ENCODE measurements around the gene BARX2.

BARX2 gene

GRCh38 chr11:129443276-129443675 is 67.6 kb downstream of the BARX2 start:
- no peak for DNase-seq

DNA sequence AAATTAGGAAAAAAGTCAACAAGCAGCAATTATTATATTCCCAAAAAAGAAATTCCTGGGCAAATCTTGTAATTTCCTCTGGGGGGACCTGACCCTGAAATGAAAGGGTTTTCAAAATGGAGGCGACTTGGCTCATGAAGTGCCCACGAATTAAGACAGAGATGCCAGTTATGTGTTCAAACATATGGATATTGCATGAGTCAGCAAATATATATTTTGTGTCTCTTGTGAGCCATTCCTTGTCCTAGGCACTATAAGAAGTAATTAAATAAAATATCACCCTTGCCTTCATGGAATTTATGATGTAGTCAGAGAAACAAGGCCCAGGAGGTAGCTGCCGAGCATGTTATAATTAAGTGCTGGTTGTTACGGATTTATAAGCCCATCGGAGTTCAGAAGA is 68.6 kb downstream of the BARX2 start:
- no peak for DNase-seq

DNA sequence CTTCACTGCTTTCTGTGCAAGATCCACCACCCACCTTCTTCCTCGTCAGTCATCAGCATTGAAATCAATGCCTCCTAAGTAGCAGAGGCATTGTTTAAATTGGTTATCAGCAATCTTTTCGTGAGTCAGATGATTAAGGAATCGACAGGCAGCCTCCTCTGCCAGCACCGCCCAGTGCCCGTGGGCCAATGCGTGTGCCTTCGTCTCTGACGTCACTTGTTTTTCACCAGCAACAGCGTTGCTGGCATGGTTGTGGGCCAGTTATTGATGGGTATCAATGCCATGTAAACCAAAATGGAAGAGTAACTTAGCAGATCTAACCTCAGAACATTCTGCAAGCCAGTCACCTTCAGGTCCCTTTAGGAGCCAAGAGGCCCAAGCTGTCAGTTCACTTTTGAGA is 69.6 kb downstream of the BARX2 start:
- no peak for DNase-seq

DNA sequence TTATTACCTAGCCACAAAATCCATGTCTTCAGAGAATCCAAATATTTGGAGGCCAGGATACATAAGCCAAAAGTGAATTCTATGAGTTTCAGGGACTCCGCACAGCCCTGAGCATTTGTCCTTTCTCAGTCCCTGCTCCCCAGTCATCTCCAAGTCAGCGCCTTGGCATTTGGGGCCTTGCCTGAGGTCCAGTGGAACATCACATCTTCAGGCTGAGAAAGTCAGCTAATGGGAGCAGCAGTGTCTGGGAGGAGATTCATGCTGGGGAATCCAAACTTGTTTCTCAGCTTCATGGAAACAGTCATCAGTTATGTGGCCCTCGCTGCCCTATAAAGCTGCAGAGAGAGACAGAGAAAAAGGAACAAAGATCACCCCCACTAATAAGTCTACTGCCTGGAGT is 70.9 kb downstream of the BARX2 start:
- no peak for DNase-seq

GRCh38 chr11:129447654-129448239 is 72.1 kb downstream of the BARX2 start:
- no peak for DNase-seq

DNA sequence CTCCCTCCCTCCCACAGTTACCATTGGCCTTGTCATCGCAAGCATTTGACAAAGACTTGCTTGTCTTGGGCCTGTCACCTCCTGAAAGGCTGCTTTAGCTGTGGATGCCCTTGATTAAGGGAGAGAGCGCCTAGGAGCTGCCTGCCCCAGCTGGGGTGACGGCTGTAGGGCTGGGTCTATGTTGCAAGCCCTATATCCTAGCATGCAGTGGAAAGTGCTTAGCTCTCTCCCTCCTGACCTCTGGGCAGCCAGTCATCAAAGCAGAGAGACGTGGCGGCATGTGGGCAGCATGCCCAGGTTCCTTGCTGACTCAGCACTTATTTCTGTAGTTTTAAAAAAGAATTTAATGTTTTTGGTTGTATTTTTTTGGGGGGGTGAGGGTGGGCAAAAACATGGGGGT is 75.9 kb downstream of the BARX2 start:
- no peak for DNase-seq

- no peak for DNase-seq
Observed at GRCh38 chr11:129453293-129453721, 77.7 kb downstream of the BARX2 start.

DNA sequence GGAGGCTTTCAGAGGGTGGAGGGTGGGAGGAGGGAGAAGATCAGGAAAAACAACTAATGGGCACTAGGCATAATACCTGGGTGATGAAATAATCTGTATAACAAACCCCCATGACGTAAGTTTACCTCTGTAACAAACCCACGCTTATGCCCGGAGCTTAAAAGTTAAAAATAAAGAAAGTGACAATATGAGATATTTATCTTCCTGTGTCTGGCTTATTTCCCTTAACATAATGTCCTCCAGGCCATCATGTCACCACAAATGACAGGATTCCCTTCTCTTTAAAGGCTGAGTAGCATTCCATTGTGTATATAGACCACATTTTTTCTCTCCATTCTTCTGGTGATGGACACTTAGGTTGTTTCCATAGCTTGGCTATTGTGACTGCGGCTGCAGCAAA is 79.5 kb downstream of the BARX2 start:
- DNase-seq: no peak

GRCh38 chr11:129455756-129456655 is 80.4 kb downstream of the BARX2 start:
- no peak for DNase-seq

DNA sequence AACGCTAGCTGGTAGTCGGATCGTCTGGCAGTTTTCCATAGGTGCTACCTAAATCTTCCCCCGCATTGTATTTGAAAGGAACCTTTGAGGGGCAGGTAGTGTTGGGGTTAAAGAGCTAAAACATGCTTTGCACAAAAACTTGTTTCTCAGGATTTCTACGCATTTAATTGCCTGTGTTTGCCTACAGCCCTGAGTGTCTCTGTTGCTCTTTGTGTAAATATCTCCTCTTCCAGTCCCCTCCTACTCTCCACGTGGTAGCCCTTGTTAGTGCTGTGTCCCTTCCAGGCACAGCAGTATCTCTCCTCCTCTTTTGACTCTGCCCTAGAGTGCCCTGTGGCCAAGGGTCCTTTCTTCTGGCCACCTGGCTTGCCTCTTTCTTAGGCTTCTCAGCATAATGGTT is 81.7 kb downstream of the BARX2 start:
- no peak for DNase-seq

- DNase-seq: no peak
Observed at GRCh38 chr11:129458278-129458677, 82.6 kb downstream of the BARX2 start.

- DNase-seq: no peak
Observed at GRCh38 chr11:129458756-129459535, 83.3 kb downstream of the BARX2 start.

- DNase-seq: no peak
Observed at GRCh38 chr11:129460714-129461113, 85.1 kb downstream of the BARX2 start.

- no peak for DNase-seq
Observed at GRCh38 chr11:129484068-129484467, 108.4 kb downstream of the BARX2 start.

DNA sequence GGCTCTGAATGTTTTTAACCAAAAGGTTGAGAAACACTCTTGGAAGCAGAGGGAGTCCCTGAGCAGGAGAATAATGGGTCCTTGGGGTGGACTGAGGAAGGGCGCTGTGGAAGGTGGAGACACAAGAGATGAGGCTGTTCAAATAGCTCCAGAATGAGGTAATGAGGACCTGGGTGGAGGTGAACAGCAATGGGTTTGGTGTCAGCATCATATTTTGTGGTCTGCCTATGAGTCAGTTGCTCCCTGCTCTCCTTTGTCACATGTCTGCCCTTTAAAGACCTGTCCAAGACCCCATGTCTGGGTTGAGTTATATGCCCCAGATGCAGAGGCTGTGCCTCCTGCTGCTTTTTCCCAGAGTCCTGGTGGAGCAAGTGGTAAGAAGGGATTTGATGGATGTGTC is 113.6 kb downstream of the BARX2 start:
- DNase-seq: no peak

DNA sequence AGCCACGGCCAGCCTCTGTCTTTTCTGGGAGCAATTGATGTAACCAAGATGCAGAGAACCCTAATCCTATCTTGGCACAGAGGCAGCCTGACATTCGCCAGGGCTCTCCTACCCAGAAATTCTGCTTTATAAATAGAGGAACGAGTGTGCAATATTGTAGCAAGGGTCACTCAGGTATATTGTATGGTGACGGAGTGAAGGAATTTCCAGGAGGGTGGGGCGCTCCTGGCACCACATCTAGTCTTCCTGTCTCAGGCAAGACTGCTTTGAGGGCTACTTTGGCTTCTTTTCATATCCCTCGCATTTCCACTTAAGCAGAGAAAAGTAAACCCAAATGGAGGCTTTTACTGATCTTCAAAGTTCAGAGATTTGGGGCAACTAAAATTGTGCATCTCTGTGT is 114.4 kb downstream of the BARX2 start:
- DNase-seq: no peak

DNA sequence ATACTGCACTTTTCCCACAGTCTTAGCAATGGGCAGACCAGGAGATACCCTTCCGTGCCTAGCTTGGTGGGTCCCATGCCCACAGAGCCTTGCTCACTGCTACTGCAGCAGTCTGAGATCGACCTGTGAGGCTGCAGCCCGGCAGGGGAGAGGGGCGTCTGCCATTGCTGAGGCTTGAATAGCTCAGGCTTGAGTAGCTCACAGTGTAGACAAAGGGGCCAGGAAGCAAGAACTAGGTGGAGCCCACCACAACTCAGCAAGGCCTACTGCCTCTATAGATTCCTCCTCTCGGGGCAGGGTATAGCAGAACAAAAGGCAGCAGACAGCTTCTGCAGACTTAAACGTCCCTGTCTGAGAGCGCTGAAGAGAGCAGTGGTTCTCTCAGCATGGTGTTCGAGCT is 118.1 kb downstream of the BARX2 start:
- DNase-seq: no peak
